ENCODE results near the gene UNC93B1.

DNA sequence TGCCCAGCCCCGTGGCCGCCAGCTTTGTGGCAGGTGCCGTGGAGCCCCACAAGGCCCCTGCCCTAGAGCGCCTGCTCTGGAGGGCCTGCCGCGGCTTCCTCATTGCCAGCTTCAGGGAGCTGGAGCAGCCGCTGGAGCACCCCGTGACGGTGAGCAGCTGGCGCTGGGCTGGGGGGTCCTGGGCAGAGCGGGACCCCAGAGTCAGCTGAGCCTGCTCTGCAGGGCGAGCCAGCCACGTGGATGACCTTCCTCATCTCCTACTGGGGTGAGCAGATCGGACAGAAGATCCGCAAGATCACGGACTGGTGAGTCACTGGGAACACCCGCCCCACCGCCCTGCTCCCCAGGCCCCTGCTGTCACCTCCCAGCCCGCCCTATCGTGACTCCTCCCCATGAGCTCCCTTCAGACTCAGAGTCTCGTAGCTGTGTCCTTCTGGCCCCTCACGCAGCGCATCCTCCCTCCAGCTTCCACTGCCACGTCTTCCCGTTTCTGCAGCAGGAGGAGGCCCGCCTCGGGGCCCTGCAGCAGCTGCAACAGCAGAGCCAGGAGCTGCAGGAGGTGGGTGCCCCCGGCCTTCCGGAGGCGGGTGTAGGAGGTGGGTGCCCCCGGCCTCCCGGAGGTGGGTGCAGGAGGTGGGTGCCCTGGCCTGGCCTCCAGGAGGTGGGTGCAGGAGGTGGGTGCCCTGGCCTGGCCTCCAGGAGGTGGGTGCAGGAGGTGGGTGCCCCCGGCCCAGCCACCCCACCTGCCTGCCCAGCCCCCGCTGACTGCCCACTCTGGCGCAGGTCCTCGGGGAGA, 39.6 kb upstream of the UNC93B1 start:
- TF ChIP-seq, protein P1, sequence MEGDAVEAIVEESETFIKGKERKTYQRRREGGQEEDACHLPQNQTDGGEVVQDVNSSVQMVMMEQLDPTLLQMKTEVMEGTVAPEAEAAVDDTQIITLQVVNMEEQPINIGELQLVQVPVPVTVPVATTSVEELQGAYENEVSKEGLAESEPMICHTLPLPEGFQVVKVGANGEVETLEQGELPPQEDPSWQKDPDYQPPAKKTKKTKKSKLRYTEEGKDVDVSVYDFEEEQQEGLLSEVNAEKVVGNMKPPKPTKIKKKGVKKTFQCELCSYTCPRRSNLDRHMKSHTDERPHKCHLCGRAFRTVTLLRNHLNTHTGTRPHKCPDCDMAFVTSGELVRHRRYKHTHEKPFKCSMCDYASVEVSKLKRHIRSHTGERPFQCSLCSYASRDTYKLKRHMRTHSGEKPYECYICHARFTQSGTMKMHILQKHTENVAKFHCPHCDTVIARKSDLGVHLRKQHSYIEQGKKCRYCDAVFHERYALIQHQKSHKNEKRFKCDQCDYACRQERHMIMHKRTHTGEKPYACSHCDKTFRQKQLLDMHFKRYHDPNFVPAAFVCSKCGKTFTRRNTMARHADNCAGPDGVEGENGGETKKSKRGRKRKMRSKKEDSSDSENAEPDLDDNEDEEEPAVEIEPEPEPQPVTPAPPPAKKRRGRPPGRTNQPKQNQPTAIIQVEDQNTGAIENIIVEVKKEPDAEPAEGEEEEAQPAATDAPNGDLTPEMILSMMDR (IDR thresholded peaks at IDR 0.05), result no peak
- no peak for TF ChIP-seq POLR2A (IDR thresholded peaks at IDR 0.05)
- no peak for TF ChIP-seq EP300 (IDR thresholded peaks at IDR 0.05)
- TF ChIP-seq POLR2AphosphoS5 (IDR thresholded peaks at IDR 0.05), result no peak

Measured in upper lobe of left lung (tissue), 4 donors.